A172 (cell line): ENCODE measurements around the gene CLEC18B. TPM values are rescaled to one million over a fixed set of nuclear protein-coding genes. Genes with fewer than 3 reads are reported as not detected.
A peak's percentile ranks its signal among the peaks of the same experiment; 100 is the strongest.
"Not testable (repeated sequence)": the region's sequence is repeated elsewhere in the genome, so short reads cannot be mapped to it uniquely, and the experiment has no call there.

Experiments used
- DNase-seq: peaks from one replicate; pipeline ENCODE4 v3.0.0-alpha.2; 2015; ENCODE audit warnings: low spot score
- total RNA-seq: library from RNA; depleted of rRNA; stranded (reverse); fragments of >200 nt; shearing (Covaris generic); gene quantifications from 2 replicates; pipeline ENCODE4 v1.2.3, GENCODE V29; 2014

The CLEC18B gene
- total RNA-seq, 1 experiment from 2014 or later, result 0.45 TPM

DNA sequence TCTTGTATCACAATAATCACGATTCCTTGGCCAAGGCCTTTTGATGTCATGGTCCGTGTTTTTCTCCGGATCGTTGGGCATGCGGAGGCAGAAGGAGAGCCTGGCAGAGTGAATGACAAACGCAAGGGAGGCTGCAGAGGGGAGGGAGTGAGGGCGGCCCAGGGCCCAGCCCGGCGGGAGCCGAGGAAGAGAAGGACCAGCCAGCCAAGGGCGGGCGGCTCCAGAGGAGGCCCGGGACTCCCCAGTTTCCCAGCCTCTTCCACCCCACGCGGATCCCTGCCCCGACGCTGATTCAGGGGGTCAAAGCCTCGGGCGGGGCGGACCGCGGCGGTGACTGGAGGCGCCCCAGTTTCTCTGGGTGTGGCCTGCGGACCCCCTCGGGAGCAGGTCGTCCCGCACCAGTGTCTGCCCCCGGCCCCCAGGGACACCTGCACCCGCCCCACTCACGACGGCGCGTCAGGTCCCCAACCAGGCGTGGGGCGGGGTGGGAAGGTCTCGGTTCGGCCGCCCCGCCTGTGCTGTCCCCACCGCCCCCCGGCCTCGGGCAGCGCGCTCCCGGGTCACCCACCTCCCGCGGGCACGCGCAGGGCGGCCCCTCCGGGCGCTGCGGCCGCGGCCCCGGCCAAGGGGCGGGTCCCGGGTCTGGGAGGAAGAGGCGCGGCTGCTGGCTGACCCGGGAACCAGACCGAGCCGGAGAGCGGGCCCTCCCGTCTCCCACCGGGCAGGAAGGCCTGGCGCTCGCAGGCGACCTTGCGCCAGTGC is 14.5 kb downstream of the CLEC18B start:
- not testable (repeated sequence) for DNase-seq

DNA sequence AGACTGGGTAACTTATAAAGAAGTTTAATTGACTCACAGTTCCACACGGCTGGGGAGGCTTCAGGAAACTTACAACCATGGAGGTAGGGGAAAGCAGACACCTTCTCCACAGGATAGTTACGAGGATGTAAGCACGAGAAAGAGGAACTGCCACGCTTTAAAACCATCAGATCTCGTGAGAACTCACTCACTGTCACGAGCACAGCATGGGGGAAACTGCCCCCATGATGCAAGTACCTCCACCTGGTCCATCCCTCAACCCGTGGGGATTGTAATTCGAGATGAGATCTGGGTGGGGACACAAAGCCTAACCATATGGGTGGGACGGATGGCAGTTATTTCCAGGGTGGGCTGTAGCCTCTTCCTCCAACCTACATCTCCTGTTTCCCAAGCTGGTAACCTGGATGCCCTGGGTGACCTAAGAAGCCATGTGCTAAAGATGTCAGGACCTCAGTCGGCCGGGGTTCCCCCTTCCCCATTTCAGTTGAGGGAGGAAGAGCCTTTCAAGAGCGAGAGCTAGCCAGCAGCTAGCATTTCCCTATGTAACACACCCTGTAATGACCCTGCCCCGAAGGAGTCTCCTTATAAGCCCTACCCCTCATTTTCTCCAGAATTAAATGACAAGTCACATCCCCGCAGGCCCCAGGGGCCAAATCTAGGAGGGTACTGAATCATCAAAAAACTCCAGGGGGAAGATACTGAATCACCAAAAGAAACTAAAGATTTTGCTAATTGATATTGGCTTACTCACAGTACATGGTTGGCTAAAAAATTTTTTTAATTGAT is 16.9 kb downstream of the CLEC18B start:
- DNase-seq, result not testable (repeated sequence)

DNA sequence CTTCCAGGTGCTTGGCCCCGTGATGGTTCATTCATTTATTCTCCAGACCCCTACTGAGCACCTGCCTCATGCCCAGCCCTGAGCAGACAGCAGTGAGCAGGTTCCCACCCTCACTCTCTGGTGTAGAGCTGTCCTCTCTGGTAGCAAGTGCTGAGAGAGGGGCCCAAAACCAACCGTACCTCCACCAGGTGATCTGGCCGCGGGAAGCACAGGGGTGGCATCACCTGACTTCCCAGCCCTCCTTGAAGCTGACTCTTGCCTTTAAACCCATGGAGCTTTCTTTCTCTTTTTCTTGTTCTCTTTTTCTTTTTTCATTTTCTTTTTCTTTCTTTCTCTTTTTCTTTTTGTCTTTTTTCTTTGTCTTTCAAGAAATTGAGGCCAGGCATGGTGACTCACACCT is 21.0 kb downstream of the CLEC18B start:
- not testable (repeated sequence) for DNase-seq

DNA sequence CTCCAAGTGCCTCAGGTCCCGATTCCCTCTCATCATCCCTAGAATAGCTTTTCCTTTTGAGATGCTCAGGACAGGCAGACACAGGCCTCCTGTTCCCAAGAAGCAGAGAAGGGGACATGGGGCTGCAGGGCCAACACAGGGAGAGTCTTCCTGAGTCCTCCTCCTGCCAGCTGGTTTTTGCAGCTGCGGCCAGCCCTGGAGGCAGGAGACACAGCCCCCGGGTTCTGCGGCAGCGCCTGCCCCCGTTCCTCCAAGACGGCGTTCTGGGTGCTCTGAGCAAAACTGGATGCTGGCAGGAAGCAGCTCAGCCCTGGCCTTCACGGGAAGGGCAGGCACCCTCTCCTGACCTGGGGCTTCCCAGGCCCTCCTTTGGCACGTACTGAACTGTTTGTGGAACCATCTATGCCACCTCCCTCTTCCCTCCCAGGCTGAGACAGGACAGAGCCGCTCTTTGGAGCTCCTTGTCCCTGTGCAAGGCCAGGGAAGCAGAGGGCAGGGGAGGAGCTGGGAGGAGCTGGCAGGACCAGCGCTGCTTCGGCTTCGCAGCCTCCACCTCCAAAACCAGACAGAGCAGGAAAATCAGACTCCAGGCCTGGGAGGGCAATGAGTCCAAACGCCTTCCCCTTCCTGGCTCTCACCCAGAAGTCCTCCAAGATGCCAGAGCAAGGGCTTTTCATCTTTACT is 22.9 kb downstream of the CLEC18B start:
- DNase-seq, result not testable (repeated sequence)

DNA sequence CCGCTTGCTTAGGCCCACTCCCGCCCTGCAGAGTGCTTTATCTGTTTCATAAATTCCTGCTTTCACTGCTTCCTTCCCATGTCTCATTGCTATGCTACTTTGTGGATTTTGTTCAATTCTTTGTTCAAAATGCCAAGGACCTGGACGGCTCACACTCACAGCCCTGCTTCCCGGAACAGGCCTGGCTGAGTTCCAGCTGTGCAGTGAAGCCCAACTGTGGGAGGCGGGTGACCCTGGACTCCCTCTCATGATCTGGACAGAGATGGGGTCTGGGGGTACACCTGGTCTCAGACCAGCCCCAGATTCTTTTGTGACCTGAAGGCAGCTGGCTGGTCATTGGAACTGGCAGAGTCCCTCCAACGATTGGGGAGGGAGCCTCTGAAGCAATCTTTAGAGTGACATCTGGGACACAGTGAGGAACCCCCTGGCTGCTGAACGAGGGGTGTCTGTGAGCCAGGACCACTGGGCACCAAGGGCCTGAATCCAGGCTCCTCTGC is 24.7 kb downstream of the CLEC18B start:
- not testable (repeated sequence) for DNase-seq

DNA sequence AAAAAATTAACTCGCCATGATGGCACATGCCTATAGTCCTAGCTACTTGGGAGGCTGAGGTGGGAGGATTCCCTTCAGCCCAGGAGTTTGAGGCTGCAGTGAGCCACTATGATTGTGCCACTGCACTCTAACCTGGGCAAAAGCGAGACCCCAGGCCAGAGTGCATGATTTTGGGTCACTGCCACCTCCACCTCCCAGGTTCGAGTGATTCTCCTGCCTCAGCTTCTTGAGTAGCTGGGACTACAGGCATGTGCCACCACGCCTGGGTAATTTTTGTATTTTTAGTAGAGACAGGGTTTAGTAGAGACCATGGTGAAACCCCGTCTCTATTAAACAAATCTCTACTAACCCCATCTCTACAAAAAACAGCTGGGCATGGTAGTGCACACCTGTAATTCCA is 26.7 kb downstream of the CLEC18B start:
- DNase-seq, result not testable (repeated sequence)

DNA sequence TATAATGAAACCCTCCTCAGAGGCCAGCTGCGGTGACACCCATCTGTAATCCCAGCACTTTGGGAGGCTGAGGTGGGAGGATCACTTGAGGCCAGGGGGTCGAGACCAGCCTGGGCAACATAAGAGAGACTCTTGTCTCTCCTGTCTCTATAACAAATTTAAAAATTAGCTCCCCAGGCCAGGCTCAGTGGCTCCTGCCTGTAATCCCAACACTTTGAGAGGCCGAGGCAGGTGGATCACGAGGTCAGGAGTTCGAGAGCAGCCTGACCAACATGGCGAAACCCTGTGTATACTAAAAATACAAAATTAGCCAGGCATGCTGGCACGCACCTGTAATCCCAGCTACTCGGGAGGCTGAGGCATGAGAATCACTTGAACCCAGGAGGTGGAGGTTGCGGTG is 27.1 kb downstream of the CLEC18B start:
- not testable (repeated sequence) for DNase-seq

DNA sequence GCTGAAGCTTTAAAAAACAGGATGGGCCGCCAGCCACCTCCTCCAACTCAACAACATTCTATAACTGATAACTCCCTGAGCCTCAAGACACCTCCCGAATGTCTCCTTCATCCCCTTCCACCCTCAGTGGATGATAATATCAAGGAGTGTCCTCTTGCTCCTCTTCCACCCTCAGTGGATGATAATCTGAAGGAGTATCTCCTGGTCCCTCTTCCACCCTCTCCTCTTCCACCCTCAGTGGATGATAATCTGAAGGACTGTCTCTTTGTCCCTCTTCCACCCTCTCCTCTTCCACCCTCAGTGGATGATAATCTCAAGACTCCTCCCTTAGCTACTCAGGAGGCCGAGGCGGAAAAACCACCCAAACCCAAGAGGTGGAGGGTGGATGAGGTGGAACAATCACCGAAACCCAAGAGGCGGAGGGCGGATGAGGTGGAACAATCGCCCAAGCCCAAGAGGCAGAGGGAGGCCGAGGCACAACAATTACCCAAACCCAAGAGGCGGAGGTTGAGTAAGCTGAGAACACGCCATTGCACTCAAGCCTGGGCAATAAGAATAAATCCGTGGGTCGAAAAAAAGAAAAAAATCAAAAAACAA is 29.7 kb downstream of the CLEC18B start:
- not testable (repeated sequence) for DNase-seq

DNA sequence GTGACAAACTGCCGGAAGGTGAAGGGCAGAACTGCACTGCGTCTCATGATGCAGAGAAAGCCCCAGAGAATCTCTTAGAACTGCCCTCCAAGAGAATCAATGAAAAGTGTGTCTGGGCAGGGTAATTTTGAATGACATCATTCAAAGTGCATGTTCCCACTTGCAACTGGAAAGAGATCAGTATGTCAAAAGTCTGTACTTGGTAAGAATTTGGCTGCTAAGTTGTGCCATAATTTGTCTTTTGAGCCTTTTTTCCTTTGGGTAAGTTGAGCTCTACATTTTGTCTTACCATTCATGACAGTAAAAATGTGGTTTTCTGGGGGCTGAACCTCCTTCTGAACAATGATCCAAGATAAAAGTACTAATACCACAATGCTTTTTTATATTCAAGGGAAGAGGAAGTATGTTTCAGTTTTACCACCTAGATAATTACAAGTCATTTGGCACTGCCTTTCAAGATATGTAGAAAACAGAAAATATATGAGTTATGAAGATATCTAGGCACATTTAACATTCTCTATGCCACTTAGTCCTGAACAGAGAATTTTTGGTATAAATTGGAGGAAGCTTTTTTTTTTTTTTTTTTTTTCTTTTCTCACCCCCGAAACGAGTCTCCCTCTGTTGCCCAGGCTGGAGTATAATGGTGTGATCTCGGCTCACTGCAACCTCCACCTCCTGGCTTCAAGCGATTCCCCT is 38.8 kb downstream of the CLEC18B start:
- DNase-seq, result not testable (repeated sequence)

DNA sequence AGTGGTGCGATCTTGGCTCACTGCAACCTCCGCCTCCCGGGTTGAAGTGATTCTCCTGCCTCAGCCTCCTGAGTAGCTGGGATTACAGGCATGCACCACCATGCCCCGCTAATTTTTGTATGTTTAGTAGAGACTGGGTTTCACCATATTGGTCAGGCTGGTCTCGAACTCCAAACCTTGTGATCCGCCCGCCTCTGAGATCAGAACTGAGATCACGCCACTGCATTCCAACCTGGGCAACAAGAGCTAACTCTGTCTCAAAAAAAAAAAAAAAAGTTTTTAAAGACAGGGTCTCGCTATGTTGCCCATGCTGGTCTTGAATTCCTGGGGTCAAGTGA is 47.5 kb downstream of the CLEC18B start:
- DNase-seq, result not testable (repeated sequence)

DNA sequence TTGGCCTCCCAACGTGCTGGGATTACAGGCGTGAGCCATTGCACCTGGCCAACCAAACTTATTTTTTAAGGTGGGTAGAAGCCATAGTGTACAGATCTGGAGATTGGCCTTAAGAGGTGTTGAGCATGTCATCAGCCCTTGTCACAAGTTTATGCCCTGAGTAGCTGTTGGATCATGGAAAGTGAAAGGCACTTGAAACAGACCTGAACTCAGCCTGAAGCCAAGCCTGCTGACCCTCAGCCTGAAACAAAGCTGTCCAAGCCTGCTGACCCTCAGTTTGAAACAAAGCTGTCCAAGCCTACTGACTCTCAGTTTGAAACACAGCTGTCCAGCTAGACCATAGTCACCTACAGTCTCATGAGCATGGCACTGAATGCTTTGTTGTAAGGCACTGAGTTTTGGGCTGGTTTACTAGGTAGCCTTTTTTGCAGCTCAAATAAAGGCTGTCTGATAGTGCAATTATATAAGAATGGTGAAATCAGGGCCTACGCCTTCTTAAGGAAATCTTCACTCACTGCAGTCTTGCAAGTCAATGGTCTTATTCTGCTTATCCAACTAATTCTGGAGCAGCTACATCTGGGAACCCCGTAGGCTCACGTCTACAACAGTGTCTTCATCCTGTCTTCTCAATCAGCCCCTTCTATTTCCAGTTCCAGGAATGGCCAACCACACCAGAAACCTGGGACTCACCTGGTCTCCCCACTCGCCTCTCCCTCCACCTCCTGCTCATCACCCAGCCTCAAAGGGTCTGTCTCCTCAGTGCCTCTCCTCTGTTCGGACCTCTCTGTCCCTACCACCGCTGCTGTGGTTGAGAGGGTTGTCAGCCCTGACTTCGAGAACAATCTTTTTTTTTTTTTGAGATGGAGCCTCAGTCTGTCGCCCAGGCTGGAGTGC is 48.1 kb downstream of the CLEC18B start:
- DNase-seq, result no peak

DNA sequence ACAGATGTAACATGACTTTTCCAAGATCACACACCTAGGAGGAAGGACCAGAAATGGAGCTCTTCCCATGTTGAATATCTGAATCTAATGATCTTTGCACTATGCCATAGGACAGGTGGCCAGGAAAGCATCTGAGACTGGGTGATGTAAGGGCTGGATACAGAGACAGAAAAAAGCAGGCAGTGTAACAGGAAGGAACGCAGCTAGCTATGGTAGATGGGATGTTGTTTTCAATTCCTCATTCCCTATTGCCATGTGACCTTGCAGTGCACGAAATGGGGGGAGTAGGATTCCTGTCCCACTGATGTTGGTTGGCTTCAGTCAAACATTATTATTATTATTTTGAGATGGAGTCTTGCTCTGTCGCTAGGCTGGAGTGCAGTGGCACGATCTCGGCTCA is 48.9 kb downstream of the CLEC18B start:
- DNase-seq, result no peak

DNA sequence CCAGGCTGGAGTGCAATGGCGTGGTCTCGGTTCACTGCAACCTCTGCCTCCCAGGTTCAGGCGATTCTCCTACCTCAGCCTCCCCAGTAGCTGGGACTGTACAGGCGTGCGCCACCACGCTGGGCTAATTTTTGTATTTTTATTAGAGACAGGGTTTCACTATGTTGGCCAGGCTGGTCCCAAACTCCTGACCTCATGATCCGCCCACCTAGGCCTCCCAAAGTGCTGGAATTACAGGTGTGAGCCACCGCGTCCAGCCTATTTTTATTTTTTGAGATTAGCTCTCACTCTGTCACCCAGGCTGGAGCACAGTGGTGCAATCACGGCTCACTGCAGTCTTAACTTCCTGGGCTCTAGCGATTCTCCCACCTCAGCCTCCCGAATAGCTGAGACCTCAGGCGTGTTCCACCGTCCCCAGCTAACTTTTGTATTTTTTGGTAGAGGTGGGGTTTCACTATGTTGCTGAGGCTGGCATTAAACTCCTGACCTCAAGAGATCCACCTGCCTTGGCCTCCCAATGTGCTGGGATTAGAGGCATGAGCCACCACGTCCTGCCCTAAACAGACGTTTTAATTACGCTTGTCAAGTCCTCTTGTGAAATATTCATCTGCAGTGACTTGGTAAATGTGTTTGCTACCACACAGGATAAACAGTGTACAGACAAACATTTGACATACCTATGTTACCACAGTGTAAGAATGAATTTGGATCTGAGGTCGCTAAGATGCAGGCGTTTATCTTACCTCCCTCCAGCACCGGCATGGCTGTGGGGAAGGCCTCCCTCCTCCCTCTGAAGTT is 50.7 kb downstream of the CLEC18B start:
- DNase-seq, result not testable (repeated sequence)

DNA sequence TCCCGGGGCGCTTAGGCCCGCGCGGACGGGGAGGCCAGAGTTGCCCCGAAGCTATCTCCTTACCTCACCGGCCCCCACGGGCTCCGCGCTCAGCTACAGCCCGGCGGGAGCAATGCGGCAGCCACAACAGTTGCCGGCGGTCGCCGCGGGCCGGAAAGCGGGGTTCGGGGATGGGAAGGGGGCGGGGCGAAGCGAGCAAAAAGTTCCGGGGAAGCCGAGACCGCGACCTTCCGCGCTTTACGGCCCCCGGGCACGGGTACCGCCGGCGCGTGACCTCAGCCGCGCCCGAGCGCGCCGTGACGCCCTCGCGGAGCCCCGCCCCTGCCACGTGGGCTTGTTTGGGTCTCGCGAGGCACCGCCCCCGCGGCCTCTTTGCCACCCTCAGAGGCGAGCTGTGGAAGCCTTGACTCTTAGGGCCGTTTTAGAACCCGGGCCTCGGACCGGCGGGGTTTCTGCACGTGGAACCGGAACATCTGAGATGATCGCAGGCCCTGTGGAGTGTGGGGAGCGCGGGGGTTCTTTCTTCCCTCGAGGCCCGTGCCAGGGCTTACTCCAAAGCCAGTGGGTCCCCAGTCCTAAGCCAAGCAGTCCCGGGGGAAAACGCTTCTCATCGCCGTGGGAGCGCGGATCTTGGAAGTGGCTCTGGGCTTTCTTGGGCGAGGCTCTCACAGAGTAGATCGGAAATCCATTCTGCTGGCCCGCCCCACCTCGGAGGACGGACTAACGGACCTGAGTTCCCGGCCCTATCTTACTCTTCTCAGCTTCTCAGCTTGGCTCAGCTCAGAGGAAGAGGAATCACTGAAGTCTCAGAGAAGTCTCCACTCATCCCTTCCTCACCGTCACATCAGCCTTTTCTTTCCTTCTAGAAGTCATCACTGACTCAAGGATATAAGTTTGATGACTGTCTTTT is 53.0 kb downstream of the CLEC18B start:
- DNase-seq, result peak; percentile 86

DNA sequence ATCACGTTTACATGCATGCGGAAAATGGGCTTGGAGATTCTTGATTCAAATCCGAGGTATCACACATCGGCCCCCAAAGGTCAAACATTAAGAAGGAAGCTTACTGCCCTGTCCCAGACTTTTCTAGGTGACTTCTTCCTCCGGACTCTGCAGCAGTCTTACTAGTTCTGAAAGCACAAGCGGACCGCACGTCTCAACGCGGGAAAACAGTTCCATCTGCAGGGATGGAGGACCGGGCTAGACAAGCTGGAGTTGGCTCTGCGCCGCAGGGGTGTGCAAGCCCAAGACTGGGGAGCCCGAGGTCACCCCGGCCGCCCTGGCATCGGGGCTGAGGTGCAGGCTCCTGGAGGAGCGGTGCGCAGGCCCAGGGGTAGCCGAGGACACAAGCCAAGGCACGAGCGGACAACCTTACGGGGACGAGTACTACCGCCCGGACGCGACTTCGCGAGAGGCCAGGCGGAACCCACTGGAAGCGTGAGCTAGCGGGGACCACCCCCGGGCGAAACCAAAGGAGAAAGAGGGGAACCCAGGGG is 53.7 kb downstream of the CLEC18B start:
- DNase-seq, result peak; percentile 38

DNA sequence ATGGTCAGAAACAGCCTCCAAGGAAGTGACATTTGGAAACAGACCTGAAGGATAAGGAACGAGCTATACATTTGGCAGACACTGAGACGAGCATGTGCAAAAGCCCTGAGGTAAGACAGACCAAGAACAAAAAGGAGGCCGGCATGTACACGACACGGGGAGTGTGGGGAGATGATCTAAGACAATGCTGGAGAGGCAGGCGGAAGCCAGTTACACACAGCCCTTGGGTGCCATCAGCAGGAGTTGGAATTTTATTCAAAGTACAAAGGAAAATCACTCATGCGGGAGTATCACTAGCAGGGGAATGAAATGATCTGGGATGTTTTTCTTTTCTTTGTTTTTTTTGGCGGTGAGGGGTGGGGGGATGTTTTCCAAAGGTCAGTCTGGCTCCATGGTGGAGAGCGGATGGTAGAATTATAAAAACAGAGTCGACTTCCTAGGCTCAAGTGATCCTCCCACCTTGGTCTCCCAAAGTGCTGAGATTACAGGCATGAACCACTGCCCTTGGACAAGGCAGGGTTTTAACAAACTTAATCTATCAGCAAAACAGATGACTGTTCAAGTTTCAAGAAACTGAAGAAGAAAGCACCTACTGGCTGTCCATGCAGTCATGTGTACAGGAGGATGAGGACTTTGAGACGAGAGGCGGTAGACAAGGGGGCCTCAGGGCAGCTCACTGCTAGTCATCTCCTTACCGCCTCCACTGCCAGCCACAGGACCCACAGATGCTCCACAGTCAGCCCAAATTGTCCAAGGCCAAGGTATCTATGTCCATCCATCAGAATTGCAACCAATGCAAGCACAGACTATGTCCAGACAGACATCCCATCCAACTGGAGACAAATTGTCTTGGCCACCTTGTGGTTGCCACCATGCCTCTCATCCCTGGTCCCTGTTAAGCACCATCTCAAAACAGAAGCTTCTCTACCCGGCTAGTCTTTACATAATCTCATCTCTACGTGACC is 59.4 kb downstream of the CLEC18B start:
- DNase-seq, result not testable (repeated sequence)
